Gastrocnemius medialis (tissue), 4 donors: ENCODE data around the gene LHPP.

Experiments used
- CTCF ChIP-seq, 5 experiments: fragments of 450-650 bp in 3 of 5; fragments of 200-600 bp in 2 of 5; sonication (generic) in 2 of 5; IDR thresholded peaks in 4 of 5; conservative IDR thresholded peaks in 1 of 5; 1 replicate in 4 of 5; 2 replicates in 1 of 5; pipeline ENCODE4 v1.5.1; 2016 to 2019; ENCODE audit warnings: antibody characterized with exemption in 5 of 5, mild to moderate bottlenecking in 3 of 5, moderate library complexity in 3 of 5
- POLR2A ChIP-seq, 2 donors: fragments of 450-650 bp; IDR thresholded peaks; one replicate each; pipeline ENCODE4 v1.6.1; 2017; ENCODE audit warnings: antibody characterized with exemption in 2 of 2, mild to moderate bottlenecking in 2 of 2, moderate library complexity in 2 of 2

- TF ChIP-seq CTCF (IDR thresholded peaks at IDR 0.05 in 4 of 5, conservative IDR thresholded peaks at IDR 0.05 in 1 of 5) (no peak), POLR2A (IDR thresholded peaks at IDR 0.05) (no peak)
These were observed 12.9 kb upstream of the LHPP start for GRCh38 chr10:124448696-124449169.
